Subcutaneous adipose tissue (tissue), 4 donors: Measurements from ENCODE around the gene AARSD1. TPM values are rescaled to one million over a fixed set of nuclear protein-coding genes. Genes with fewer than 3 reads are reported as not detected.

Source experiments
- CTCF ChIP-seq: fragments of 450-650 bp; IDR thresholded peaks from one replicate; pipeline ENCODE4 v1.5.1; 2016; ENCODE audit warnings: low read depth, mild to moderate bottlenecking, control low read depth, antibody characterized with exemption, moderate library complexity
- total RNA-seq, 4 donors: library from RNA; depleted of rRNA; stranded (reverse); fragments of >200 nt; gene quantifications; one replicate each; pipeline ENCODE4 v1.1.0, GENCODE V29; 2016

AARSD1 gene
- total RNA-seq, 4 donors from 2014 or later, result 18.4 to 38.2 (median 22.1) TPM

DNA sequence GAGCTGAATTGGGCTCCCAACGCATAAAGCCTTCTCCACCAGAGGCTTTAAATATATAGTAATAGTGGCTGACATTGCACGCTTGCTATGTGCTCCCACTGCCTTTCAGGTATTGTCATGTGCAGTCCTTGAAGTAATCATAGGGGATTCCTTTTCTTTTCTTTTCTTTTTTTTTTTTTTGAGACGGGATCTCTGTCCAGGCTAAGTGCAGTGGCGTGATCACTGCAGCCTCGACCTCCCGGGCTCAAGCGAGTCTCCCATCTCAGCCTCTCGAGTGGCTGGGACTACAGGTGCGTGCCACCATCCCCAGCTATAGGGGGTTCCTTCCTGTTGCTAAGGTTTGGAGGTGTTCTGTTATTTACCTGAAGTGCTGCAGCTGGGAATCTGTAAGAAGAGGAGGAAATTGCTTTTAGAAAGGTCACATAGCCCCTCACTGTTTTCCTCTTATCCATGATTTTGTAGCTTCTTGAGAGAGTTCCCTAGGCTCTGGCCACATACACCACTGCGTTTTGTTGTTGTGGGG, 34.8 kb upstream of the AARSD1 start:
- TF ChIP-seq CTCF, result no peak

DNA sequence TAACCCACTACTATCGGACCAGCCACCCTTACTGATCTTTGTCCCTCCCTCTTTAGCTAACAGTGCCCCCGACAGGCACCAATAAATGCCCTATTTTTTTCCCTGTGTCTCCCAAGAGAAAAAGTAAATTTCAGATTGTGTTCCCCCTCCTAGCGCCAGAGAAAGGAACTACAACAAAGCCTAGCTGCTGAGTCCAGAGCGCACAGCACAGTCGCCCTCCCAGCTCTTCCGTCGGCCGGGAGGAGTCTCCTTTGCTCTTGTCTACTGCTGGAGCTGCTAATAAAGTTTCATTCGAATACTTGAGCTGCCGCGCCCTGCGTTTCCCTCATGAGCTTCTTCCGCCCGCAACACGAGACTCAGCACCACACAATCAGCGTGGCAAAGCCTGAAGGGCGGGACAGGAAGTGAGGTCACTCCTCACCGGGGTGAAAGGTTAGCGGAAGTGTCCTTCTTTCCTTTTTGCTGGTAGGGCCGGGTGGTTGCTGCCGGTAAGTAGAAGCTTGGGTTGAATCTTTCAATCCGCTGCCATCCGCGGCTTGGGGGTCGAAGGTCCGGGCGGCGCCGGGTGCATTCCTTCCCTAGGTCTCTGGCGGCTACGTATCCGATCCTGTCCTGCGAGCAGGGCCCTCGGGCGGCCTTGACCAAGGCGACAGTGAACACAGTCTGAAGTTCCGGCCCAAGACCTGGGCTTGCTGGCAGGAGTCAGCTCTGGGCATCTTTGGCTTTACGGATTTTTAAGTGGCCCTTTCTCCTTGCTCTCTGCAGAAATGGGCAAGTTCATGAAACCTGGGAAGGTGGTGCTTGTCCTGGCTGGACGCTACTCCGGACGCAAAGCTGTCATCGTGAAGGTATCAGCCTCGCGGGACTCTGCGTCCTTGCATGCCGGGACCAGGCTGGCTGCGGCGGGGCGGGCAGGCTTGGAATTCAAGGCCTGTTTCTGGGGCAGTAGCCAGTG, 34.0 kb upstream of the AARSD1 start, which contains the start of gene RPL27:
Gene RPL27 (plus strand): TSS at position 436 of the 955 bp plus-strand sequence. CDS start 332 bp downstream, at position 768.
- no peak for TF ChIP-seq CTCF

- no peak for TF ChIP-seq CTCF
Observed at GRCh38 chr17:42997390-42997983, 33.2 kb upstream of the AARSD1 start.

GRCh38 chr17:42992872-42993271, 28.6 kb upstream of the AARSD1 start:
- TF ChIP-seq CTCF, result no peak

DNA sequence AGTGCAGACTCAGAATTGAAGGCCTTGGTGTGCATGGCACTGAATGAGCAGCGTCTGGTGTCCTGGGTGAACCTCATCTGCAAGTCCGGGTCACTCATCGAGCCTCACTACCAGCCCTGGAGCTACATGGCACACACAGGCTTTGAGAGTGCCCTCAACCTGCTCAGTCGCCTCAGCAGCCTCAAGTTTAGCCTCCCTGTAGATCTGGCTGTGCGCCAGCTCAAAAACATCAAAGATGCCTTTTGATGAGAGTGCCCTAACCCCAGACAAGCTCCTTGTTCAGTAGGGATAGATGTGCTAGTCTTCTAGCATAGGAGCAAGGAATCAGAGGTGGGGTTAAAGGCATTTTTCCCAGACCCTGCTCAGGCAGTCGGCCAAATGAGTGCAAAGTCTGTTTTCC, 27.2 kb upstream of the AARSD1 start:
- no peak for TF ChIP-seq CTCF

DNA sequence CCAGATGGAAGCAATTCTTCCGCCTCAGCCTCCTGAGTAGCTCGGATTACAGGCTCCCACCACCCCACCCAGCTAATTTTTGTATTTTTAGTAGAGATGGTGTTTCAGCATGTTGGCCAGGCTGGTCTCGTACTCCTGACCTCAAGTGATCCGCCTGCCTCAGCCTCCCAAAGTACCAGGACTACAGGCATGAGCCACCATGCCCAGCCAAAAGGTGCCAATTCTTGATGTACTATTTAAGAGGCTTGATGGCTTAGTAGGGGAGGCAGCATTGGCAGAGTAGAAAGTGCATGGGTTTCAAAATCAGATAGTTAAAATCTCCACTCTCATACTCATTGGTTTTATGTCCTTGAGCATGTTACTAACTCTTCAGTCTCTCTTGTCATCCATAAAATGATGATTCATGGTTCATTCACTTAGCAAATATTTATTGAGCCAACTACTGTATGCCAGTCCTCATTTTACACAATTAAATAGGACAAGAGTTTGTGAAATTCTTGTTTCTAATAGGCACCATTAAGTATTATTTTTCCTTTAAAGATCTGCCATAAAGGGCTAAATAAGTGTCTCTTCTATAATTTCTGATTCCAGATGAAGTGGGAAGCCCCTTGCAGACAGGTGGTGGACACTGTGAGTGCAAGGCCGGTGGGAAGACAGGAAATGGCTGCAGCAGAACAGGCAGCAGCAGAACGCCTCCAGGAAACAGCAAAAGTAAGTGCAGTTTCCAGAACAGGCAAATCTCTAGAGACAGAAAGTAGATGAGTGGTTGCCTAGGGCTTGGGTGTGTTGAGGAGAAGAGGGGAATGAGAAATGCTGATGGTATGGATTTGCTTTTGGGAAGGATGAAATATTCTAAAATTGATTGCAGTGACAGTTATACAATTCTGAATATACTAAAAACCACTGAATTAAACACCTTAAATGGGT, 25.7 kb upstream of the AARSD1 start:
- TF ChIP-seq CTCF, result no peak
